K562 (cell line): Measurements from ENCODE around the gene CHCHD1. TPM values are rescaled to one million over a fixed set of nuclear protein-coding genes. Genes with fewer than 3 reads are reported as not detected.

ENCODE experiments used
- CXXC5 ChIP-seq: fragments of 250-450 bp; sonication (Bioruptor Pico); IDR thresholded peaks from 2 replicates; pipeline ENCODE4 v1.8.0; 2022; ENCODE audit warnings: inconsistent platforms, mild to moderate bottlenecking, moderate library complexity
- DACH1 ChIP-seq: fragments of 450-650 bp; IDR thresholded peaks from 2 replicates; pipeline ENCODE4 v1.6.1; 2018; ENCODE audit not compliant: partially characterized antibody
- E2F3 ChIP-seq: fragments of 250-450 bp; sonication (Bioruptor Pico); IDR thresholded peaks from 2 replicates; pipeline ENCODE4 v1.4.0; 2020; ENCODE audit warnings: mild to moderate bottlenecking
- ELF4 ChIP-seq: fragments of 450-650 bp; formaldehyde crosslinking; IDR thresholded peaks from 2 replicates; pipeline ENCODE4 v1.4.0; 2022; ENCODE audit warnings: missing genetic modification characterization
- ELK3 ChIP-seq: fragments of 450-650 bp; formaldehyde crosslinking; IDR thresholded peaks from 2 replicates; pipeline ENCODE4 v1.4.0; 2020; ENCODE audit warnings: mild to moderate bottlenecking
- EP400 ChIP-seq: fragments of 450-650 bp; IDR thresholded peaks from 2 replicates; pipeline ENCODE4 v1.6.1; 2017; ENCODE audit warnings: antibody characterized with exemption, mild to moderate bottlenecking, moderate library complexity
- FOS ChIP-seq: IDR thresholded peaks from 3 replicates; pipeline ENCODE4 v1.6.1; 2011; ENCODE audit not compliant: insufficient read length; ENCODE audit errors: extremely low read depth
- FOXJ2 ChIP-seq: fragments of 200-800 bp; sonication (Bioruptor generic); IDR thresholded peaks from 2 replicates; pipeline ENCODE4 v1.6.1; 2016; ENCODE audit warnings: missing genetic modification characterization, missing compliant biosample characterization
- HDAC6 ChIP-seq: IDR thresholded peaks from 2 replicates; pipeline ENCODE4 v1.6.1; 2012; ENCODE audit warnings: low read depth, mild to moderate bottlenecking, control low read depth, inconsistent platforms, low read length, moderate library complexity
- HNRNPLL ChIP-seq: fragments of 200-400 bp; formaldehyde crosslinking; IDR thresholded peaks from 2 replicates; pipeline ENCODE4 v1.6.1; 2017; ENCODE audit warnings: low read length, low read depth, mild to moderate bottlenecking; ENCODE audit not compliant: poor library complexity, severe bottlenecking
- JUN ChIP-seq, 2 experiments: sonication (generic) in 1 of 2; formaldehyde crosslinking in 1 of 2; IDR thresholded peaks; 2 replicates each; pipeline versions ENCODE4 v1.6.1 to v1.8.0; 2012 to 2022; ENCODE audit warnings: borderline replicate concordance in 2 of 2, mild to moderate bottlenecking in 2 of 2, improper control_type of control experiment in 1 of 2, low read depth in 1 of 2, low read length in 1 of 2, missing genetic modification reagents in 1 of 2
- LCOR ChIP-seq: sonication (generic); formaldehyde crosslinking; IDR thresholded peaks from 2 replicates; pipeline ENCODE4 v1.8.0; 2022; ENCODE audit warnings: mild to moderate bottlenecking, missing genetic modification reagents
- MED1 ChIP-seq: sonication (generic); formaldehyde crosslinking; IDR thresholded peaks from 2 replicates; pipeline ENCODE4 v1.8.1; 2023; ENCODE audit warnings: missing genetic modification reagents, borderline replicate concordance
- PBX2 ChIP-seq, 2 experiments: IDR thresholded peaks in 1 of 2; conservative IDR thresholded peaks in 1 of 2; 2 replicates each; pipeline ENCODE4 v1.6.1; 2016; ENCODE audit warnings: low read depth in 2 of 2, mild to moderate bottlenecking in 1 of 2, missing compliant biosample characterization in 1 of 2, missing genetic modification characterization in 1 of 2, moderate library complexity in 1 of 2
- SNIP1 ChIP-seq: fragments of 450-650 bp; IDR thresholded peaks from 2 replicates; pipeline ENCODE4 v1.7.1; 2017; ENCODE audit warnings: low read depth, mild to moderate bottlenecking
- TCF3 ChIP-seq: sonication (generic); formaldehyde crosslinking; IDR thresholded peaks from 2 replicates; pipeline ENCODE4 v1.4.0; 2020; ENCODE audit warnings: mild to moderate bottlenecking, missing genetic modification reagents
- polyA plus RNA-seq, 8 experiments: library from polyadenylated mRNA; depleted of rRNA in 4 of 8; stranded (reverse) in 5 of 8; unstranded in 3 of 8; fragments of >200 nt; fragmentation: Nextera tagmentation in 2 of 8; fragmentation: Illumina TruSeq in 1 of 8; extraction: Ambion mirVana in 2 of 8; extraction: Trizol in 1 of 8; gene quantifications; 2 replicates each; pipeline versions ENCODE4 v1.2.1 to v1.2.3, GENCODE V29; 2011 to 2014; ENCODE audit warnings: inconsistent platforms in 1 of 8, missing spikeins in 1 of 8
- total RNA-seq, 7 experiments: library from RNA; depleted of rRNA in 6 of 7; stranded (reverse); fragments of >200 nt in 6 of 7; fragmentation: Illumina TruSeq in 2 of 7; extraction: Trizol in 2 of 7; gene quantifications; 2 replicates each; pipeline versions ENCODE4 v1.2.1 to v1.2.3, GENCODE V29; 2011 to 2021; ENCODE audit warnings: low replicate concordance in 1 of 7
- TF ChIP-seq, protein P1 (sequence below): fragments of 450-650 bp; formaldehyde crosslinking; IDR thresholded peaks from 2 replicates; pipeline ENCODE4 v1.4.0; 2022; ENCODE audit warnings: mild to moderate bottlenecking, moderate library complexity
- TF ChIP-seq, protein P2 (sequence below): fragments of 250-450 bp; sonication (Bioruptor Pico); IDR thresholded peaks from 2 replicates; pipeline ENCODE4 v1.4.0; 2020; ENCODE audit warnings: mild to moderate bottlenecking, moderate library complexity
- TF ChIP-seq, protein P3 (sequence below), 2 experiments: fragments of 250-450 bp in 1 of 2; fragments of 450-650 bp in 1 of 2; sonication (Bioruptor Pico) in 1 of 2; IDR thresholded peaks; 2 replicates each; pipeline versions ENCODE4 v1.6.1 to v1.8.0; 2016 to 2021; ENCODE audit warnings: mild to moderate bottlenecking in 2 of 2, moderate library complexity in 2 of 2, missing compliant biosample characterization in 1 of 2, missing genetic modification characterization in 1 of 2

The CHCHD1 gene
- total and polyA plus RNA-seq, 9 of the 15 experiments (the other 6 are each of a cell fraction or from before 2014, with no cell fraction given), result 52.9 to 126 (median 83.4) TPM

GRCh38 chr10:73816917-73817729, 35.3 kb downstream of the CHCHD1 start (continued):
- TF ChIP-seq SNIP1, result no peak
- no peak for TF ChIP-seq ELF4
- 0 out of 2 replicates have a peak, but pooled peaks have one; percentile 41 for TF ChIP-seq CXXC5 (CRISPR knock-in tag)
- no peak for TF ChIP-seq LCOR
- TF ChIP-seq MED1 (CRISPR knock-in tag), result no peak
- TF ChIP-seq FOS, result no peak
- 0 out of 2 replicates have a peak, but pooled peaks have one; percentile 16 for TF ChIP-seq JUN (IDR thresholded peaks at IDR 0.05; ENCODE audit: borderline replicate concordance, low read depth, low read length)
- TF ChIP-seq JUN (CRISPR knock-in tag; IDR thresholded peaks at IDR 0.05; ENCODE audit: borderline replicate concordance), result no peak
- TF ChIP-seq, protein P1, sequence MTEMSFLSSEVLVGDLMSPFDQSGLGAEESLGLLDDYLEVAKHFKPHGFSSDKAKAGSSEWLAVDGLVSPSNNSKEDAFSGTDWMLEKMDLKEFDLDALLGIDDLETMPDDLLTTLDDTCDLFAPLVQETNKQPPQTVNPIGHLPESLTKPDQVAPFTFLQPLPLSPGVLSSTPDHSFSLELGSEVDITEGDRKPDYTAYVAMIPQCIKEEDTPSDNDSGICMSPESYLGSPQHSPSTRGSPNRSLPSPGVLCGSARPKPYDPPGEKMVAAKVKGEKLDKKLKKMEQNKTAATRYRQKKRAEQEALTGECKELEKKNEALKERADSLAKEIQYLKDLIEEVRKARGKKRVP, result no peak
- TF ChIP-seq, protein P2, sequence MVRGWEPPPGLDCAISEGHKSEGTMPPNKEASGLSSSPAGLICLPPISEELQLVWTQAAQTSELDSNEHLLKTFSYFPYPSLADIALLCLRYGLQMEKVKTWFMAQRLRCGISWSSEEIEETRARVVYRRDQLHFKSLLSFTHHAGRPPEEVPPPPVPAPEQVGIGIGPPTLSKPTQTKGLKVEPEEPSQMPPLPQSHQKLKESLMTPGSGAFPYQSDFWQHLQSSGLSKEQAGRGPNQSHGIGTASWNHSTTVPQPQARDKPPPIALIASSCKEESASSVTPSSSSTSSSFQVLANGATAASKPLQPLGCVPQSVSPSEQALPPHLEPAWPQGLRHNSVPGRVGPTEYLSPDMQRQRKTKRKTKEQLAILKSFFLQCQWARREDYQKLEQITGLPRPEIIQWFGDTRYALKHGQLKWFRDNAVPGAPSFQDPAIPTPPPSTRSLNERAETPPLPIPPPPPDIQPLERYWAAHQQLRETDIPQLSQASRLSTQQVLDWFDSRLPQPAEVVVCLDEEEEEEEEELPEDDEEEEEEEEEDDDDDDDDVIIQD (CRISPR knock-in tag), result no peak
- peak; percentile 82 for TF ChIP-seq DACH1
- TF ChIP-seq PBX2 (CRISPR knock-in tag; IDR thresholded peaks at IDR 0.05; ENCODE audit: low read depth), result no peak
- TF ChIP-seq PBX2 (tag; conservative IDR thresholded peaks at IDR 0.05; ENCODE audit: low read depth), result no peak
- no peak for TF ChIP-seq FOXJ2
- TF ChIP-seq E2F3 (CRISPR knock-in tag), result no peak
- TF ChIP-seq, protein P3, sequence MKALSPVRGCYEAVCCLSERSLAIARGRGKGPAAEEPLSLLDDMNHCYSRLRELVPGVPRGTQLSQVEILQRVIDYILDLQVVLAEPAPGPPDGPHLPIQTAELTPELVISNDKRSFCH (CRISPR knock-in tag; IDR thresholded peaks at IDR 0.05), result no peak
- TF ChIP-seq, protein P3 (tag; IDR thresholded peaks at IDR 0.05), result peak; percentile 28; the same call in 1 of the 2 replicates
- peak; percentile 66 for TF ChIP-seq TCF3 (CRISPR knock-in tag)
- no peak for TF ChIP-seq EP400
- TF ChIP-seq ELK3 (CRISPR knock-in tag), result no peak
- TF ChIP-seq HNRNPLL, result no peak
- TF ChIP-seq HDAC6, result no peak
